ENCODE data around the gene PDP2.

DNA sequence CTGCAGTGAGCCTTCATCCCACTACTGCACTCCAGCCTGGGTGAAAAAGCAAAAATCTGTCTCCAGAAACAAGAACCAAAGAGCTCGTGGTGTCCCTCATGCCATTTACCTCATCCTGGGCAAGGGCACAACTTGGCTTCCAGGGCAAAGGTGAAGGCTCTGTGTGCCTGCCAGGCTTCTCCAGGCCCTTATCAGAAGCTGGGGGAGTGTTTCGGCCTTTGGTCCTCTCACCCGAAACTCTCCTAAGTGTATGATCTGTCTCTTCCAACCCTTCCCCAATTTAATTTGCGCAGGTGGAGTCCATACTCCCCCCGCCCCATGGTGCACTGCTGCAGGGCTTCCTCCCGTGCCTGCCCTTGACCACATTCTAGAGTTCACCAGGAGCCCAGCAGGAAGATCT, 56.1 kb downstream of the PDP2 start:
- TF ChIP-seq ELF4 (IDR thresholded peaks at IDR 0.05) (no peak), ZNF384 (IDR thresholded peaks at IDR 0.05) (no peak), LEF1 (IDR thresholded peaks at IDR 0.05; ENCODE audit: borderline replicate concordance) (no peak), FOXA1 (IDR thresholded peaks at IDR 0.05) (no peak), SP1 (IDR thresholded peaks at IDR 0.05) (no peak), BHLHE40 (IDR thresholded peaks at IDR 0.05; ENCODE audit: borderline replicate concordance) (no peak), CTBP1 (IDR thresholded peaks at IDR 0.05; ENCODE audit: borderline replicate concordance) (no peak), FOXM1 (IDR thresholded peaks at IDR 0.05; ENCODE audit: borderline replicate concordance) (no peak), NFRKB (IDR thresholded peaks at IDR 0.05) (no peak), ARNT (IDR thresholded peaks at IDR 0.05) (no peak)
- TF ChIP-seq, protein P1, sequence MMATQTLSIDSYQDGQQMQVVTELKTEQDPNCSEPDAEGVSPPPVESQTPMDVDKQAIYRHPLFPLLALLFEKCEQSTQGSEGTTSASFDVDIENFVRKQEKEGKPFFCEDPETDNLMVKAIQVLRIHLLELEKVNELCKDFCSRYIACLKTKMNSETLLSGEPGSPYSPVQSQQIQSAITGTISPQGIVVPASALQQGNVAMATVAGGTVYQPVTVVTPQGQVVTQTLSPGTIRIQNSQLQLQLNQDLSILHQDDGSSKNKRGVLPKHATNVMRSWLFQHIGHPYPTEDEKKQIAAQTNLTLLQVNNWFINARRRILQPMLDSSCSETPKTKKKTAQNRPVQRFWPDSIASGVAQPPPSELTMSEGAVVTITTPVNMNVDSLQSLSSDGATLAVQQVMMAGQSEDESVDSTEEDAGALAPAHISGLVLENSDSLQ (IDR thresholded peaks at IDR 0.05) = no peak
